K562 (cell line): Measurements from ENCODE around the gene RPL9. TPM values are rescaled to one million over a fixed set of nuclear protein-coding genes. Genes with fewer than 3 reads are reported as not detected.

ENCODE experiments used
- ARNT ChIP-seq, 2 experiments: fragments of 450-650 bp; IDR thresholded peaks; 2 replicates each; pipeline ENCODE4 v1.6.1; 2016; ENCODE audit warnings: mild to moderate bottlenecking in 1 of 2
- BRF1 ChIP-seq: IDR thresholded peaks from 3 replicates; pipeline ENCODE4 v1.6.1; 2011; ENCODE audit warnings: borderline replicate concordance, mild to moderate bottlenecking; ENCODE audit not compliant: insufficient read length; ENCODE audit errors: extremely low read depth
- CHD1 ChIP-seq: fragments of 200-600 bp; sonication (generic); IDR thresholded peaks from one replicate; pipeline ENCODE4 v1.6.1; 2012; ENCODE audit warnings: mild to moderate bottlenecking, moderate library complexity, low read length, inconsistent platforms
- HDAC1 ChIP-seq, 2 experiments: fragments of 450-650 bp; IDR thresholded peaks; 2 replicates each; pipeline ENCODE4 v1.6.1; 2016 to 2017; ENCODE audit warnings: inconsistent platforms in 1 of 2, mild to moderate bottlenecking in 1 of 2, moderate library complexity in 1 of 2
- MAFF ChIP-seq: IDR thresholded peaks from 2 replicates; pipeline ENCODE4 v1.6.1; 2012; ENCODE audit warnings: low read length, improper control_type of control experiment
- MAZ ChIP-seq, 2 experiments: fragments of 450-650 bp in 1 of 2; sonication (generic) in 1 of 2; formaldehyde crosslinking; IDR thresholded peaks in 1 of 2; conservative IDR thresholded peaks in 1 of 2; 2 replicates each; pipeline versions ENCODE4 v1.4.0 to v1.5.0; 2020; ENCODE audit warnings: mild to moderate bottlenecking in 1 of 2, missing genetic modification reagents in 1 of 2
- MCM3 ChIP-seq: fragments of 450-650 bp; IDR thresholded peaks from 2 replicates; pipeline ENCODE4 v1.6.1; 2016
- MED1 ChIP-seq: sonication (generic); formaldehyde crosslinking; IDR thresholded peaks from 2 replicates; pipeline ENCODE4 v1.8.1; 2023; ENCODE audit warnings: missing genetic modification reagents, borderline replicate concordance
- MXD1 ChIP-seq: fragments of 250-450 bp; sonication (Bioruptor Pico); IDR thresholded peaks from 2 replicates; pipeline ENCODE4 v1.8.0; 2021; ENCODE audit warnings: borderline replicate concordance, mild to moderate bottlenecking, moderate library complexity; ENCODE audit not compliant: poor library complexity, severe bottlenecking
- PREB ChIP-seq: sonication (generic); formaldehyde crosslinking; IDR thresholded peaks from 2 replicates; pipeline ENCODE4 v1.8.1; 2023; ENCODE audit warnings: mild to moderate bottlenecking, missing genetic modification reagents
- TOE1 ChIP-seq, 2 experiments: fragments of 450-650 bp in 1 of 2; sonication (generic) in 1 of 2; formaldehyde crosslinking in 1 of 2; IDR thresholded peaks; 2 replicates each; pipeline versions ENCODE4 v1.7.1 to v1.8.0; 2016 to 2022; ENCODE audit warnings: borderline replicate concordance in 2 of 2, mild to moderate bottlenecking in 2 of 2, antibody characterized with exemption in 1 of 2, inconsistent platforms in 1 of 2, low read depth in 1 of 2, missing genetic modification reagents in 1 of 2, moderate library complexity in 1 of 2
- TRIM25 ChIP-seq: fragments of 450-650 bp; IDR thresholded peaks from 2 replicates; pipeline ENCODE4 v1.7.0; 2016; ENCODE audit warnings: borderline replicate concordance
- U2AF2 ChIP-seq: fragments of 200-400 bp; formaldehyde crosslinking; optimal IDR thresholded peaks from 2 replicates; pipeline ENCODE3; 2017; ENCODE audit warnings: low read depth, mild to moderate bottlenecking, low read length
- USF1 ChIP-seq: sonication (generic); formaldehyde crosslinking; IDR thresholded peaks from 2 replicates; pipeline ENCODE4 v1.9.0; 2022; ENCODE audit warnings: mild to moderate bottlenecking, missing genetic modification reagents
- ZBTB12 ChIP-seq: fragments of 250-450 bp; sonication (Bioruptor Pico); IDR thresholded peaks from 2 replicates; pipeline ENCODE4 v1.4.0; 2020
- ZBTB34 ChIP-seq: fragments of 250-450 bp; sonication (Bioruptor Pico); IDR thresholded peaks from 2 replicates; pipeline ENCODE4 v1.8.0; 2021; ENCODE audit warnings: mild to moderate bottlenecking, moderate library complexity
- ZNF24 ChIP-seq: fragments of 450-650 bp; IDR thresholded peaks from 2 replicates; pipeline ENCODE4 v1.6.1; 2016
- ZNF785 ChIP-seq: fragments of 250-450 bp; sonication (Bioruptor Pico); IDR thresholded peaks from 2 replicates; pipeline ENCODE4 v1.4.0; 2020; ENCODE audit warnings: mild to moderate bottlenecking
- polyA plus RNA-seq, 8 experiments: library from polyadenylated mRNA; depleted of rRNA in 4 of 8; stranded (reverse) in 5 of 8; unstranded in 3 of 8; fragments of >200 nt; fragmentation: Nextera tagmentation in 2 of 8; fragmentation: Illumina TruSeq in 1 of 8; extraction: Ambion mirVana in 2 of 8; extraction: Trizol in 1 of 8; gene quantifications; 2 replicates each; pipeline versions ENCODE4 v1.2.1 to v1.2.3, GENCODE V29; 2011 to 2014; ENCODE audit warnings: inconsistent platforms in 1 of 8, missing spikeins in 1 of 8
- total RNA-seq, 7 experiments: library from RNA; depleted of rRNA in 6 of 7; stranded (reverse); fragments of >200 nt in 6 of 7; fragmentation: Illumina TruSeq in 2 of 7; extraction: Trizol in 2 of 7; gene quantifications; 2 replicates each; pipeline versions ENCODE4 v1.2.1 to v1.2.3, GENCODE V29; 2011 to 2021; ENCODE audit warnings: low replicate concordance in 1 of 7

The RPL9 gene
- total and polyA plus RNA-seq, 9 of the 15 experiments (the other 6 are each of a cell fraction or from before 2014, with no cell fraction given) = 1,925 to 5,178 (median 3,033) TPM

GRCh38 chr4:39458505-39459300, at the start of gene RPL9, which contains the start of gene LIAS (continued):
- TF ChIP-seq TRIM25 = no peak
- TF ChIP-seq ZNF785 (CRISPR knock-in tag) = no peak
- TF ChIP-seq USF1 = peak; percentile 14; the same call in 1 of the 2 replicates
- TF ChIP-seq MED1 = no peak
- TF ChIP-seq U2AF2 = no peak
- no peak for TF ChIP-seq CHD1
- TF ChIP-seq MXD1 (CRISPR knock-in tag) = peak; percentile 63
- TF ChIP-seq MCM3 = no peak
- TF ChIP-seq HDAC1 (IDR thresholded peaks at IDR 0.05) = peak in 1 of 2 experiments; percentile 64; a peak in 1 of 4 replicates
- TF ChIP-seq ARNT (IDR thresholded peaks at IDR 0.05) = peak in 1 of 2 experiments; percentile 19; a peak in 2 of 4 replicates
- TF ChIP-seq ZNF24 = 0 out of 2 replicates have a peak, but pooled peaks have one; percentile 11
- 0 out of 2 replicates have a peak, but pooled peaks have one; percentile 52 for TF ChIP-seq PREB (CRISPR knock-in tag)
- 0 out of 2 replicates have a peak, but pooled peaks have one; percentile 48 for TF ChIP-seq TOE1 (IDR thresholded peaks at IDR 0.05; ENCODE audit: borderline replicate concordance)
- no peak for TF ChIP-seq TOE1 (CRISPR knock-in tag; IDR thresholded peaks at IDR 0.05; ENCODE audit: borderline replicate concordance, low read depth)
- 0 out of 2 replicates have a peak, but pooled peaks have one; percentile 5 for TF ChIP-seq MAFF
- 0 out of 2 replicates have a peak, but pooled peaks have one; percentile 19 for TF ChIP-seq ZBTB34 (CRISPR knock-in tag)
- peak; percentile 91 to 98 for TF ChIP-seq MAZ (CRISPR knock-in tag; conservative IDR thresholded peaks at IDR 0.05 in 1 of 2, IDR thresholded peaks at IDR 0.05 in 1 of 2)
- TF ChIP-seq ZBTB12 (CRISPR knock-in tag) = peak; percentile 99
- no peak for TF ChIP-seq BRF1
